Measurements from ENCODE around the gene TAS2R31.

The TAS2R31 gene

DNA sequence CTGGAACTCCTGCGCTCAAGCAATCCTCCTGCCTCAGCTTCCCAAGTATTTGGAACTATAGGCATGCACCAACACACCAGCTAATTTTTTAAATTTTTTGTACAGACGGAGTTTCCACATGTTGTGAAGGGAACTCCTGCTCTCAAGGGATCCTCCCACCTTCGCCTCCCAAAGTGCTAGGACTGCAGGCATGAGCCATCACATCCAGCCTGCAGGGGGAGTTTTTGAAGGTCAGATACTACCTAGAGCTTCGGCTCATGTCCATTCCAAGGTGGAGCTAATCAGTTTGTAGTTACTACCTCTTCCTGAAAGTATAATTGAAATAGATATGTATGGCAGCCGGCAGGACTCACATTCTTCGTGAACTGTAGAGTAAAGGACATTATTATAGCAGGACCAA, 5.1 kb downstream of the TAS2R31 start:
- DNase-seq (ENCODE audit: low read depth, low spot score): peak; percentile 66
- TF ChIP-seq ZNF274 (IDR thresholded peaks at IDR 0.05; ENCODE audit: low read depth, low read length): no peak
- no peak for TF ChIP-seq SUZ12 (IDR thresholded peaks at IDR 0.05; ENCODE audit: extremely low read depth, insufficient read depth, insufficient read length)
- peaks cover 16% of the 10 kb centered on the region for H3K36me3 ChIP-seq (ENCODE audit: insufficient read depth, insufficient read length, low read length)

DNA sequence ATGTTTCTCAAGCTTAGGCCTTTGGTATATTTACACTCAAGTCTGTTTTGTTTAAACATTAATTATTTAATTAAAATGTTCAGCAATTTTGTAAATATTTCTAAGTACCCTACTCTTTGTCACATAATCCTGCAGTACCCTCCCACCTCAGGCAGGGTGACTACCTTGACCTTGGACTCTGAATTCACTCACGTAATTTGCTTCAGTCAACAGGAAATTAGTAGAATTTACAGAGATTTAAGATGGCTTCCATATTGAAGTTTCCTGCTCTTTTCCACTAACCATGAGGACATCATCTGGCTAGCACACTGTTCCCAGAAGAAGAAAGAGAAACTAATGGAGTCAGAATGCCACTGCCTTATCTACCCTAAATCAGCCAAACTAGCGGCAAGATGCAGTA, 7.8 kb downstream of the TAS2R31 start:
- no peaks in the 10 kb centered on the region for H3K27me3 ChIP-seq (ENCODE audit: insufficient read depth, insufficient read length)
- TF ChIP-seq YY1 (IDR thresholded peaks at IDR 0.05; ENCODE audit: insufficient read depth, insufficient read length): no peak
- TF ChIP-seq SUZ12 (IDR thresholded peaks at IDR 0.05; ENCODE audit: extremely low read depth, insufficient read depth, insufficient read length): no peak
- TF ChIP-seq ZNF274 (IDR thresholded peaks at IDR 0.05; ENCODE audit: low read depth, low read length): no peak
- H3K4me1 ChIP-seq (ENCODE audit: insufficient read depth, insufficient read length): no peaks in the 10 kb centered on the region
- H3K9me3 ChIP-seq (ENCODE audit: insufficient read depth, low read length): no peaks in the 10 kb centered on the region
- no peak overlapping the region for H3K9ac ChIP-seq (ENCODE audit: insufficient read length, low read depth)
- H3K4me3 ChIP-seq (ENCODE audit: insufficient read length, low read depth): no peak overlapping the region
- DNase-seq (ENCODE audit: low read depth, low spot score): no peak
- H3K36me3 ChIP-seq (ENCODE audit: insufficient read depth, insufficient read length, low read length): peaks cover 16% of the 10 kb centered on the region

More for the DNA sequence above, 5.1 kb downstream of the TAS2R31 start:
- Histone ChIP-seq H3K9me3 (ENCODE audit: insufficient read depth, low read length) (no peaks in the 10 kb centered on the region), H3K9ac (ENCODE audit: insufficient read length, low read depth) (no peak overlapping the region), H3K4me1 (ENCODE audit: insufficient read depth, insufficient read length) (no peaks in the 10 kb centered on the region), H3K27me3 (ENCODE audit: insufficient read depth, insufficient read length) (no peaks in the 10 kb centered on the region), H3K4me3 (ENCODE audit: insufficient read length, low read depth) (no peak overlapping the region)

DNA sequence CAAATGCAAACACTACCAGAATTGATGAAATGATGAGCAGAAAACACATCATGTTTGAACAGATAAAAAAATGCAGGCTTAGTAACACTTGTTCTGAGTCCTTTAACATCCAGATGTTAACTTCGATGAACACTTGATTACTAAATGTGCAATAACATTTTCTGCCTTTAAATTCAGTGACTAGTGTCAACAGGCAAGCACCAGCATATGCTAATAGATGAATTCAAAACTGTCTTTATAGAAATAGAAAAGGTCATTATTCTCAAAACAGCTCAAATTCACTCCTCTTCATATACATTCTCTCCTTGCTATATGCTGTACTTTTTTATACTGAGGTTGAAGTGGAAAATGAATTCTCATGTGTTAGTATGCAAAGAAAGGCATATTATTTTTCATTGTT, 8.7 kb downstream of the TAS2R31 start, which contains the start of gene TAS2R19:
TAS2R19 (minus strand) TSS at position 101 of the 400 bp plus-strand sequence; CDS start at position 52, 49 bp downstream.
- no peaks in the 10 kb centered on the region for H3K4me1 ChIP-seq (ENCODE audit: insufficient read depth, insufficient read length)
- no peak for TF ChIP-seq YY1 (IDR thresholded peaks at IDR 0.05; ENCODE audit: insufficient read depth, insufficient read length)
- no peak for TF ChIP-seq ZNF274 (IDR thresholded peaks at IDR 0.05; ENCODE audit: low read depth, low read length)
- TF ChIP-seq SUZ12 (IDR thresholded peaks at IDR 0.05; ENCODE audit: extremely low read depth, insufficient read depth, insufficient read length): no peak
- no peaks in the 10 kb centered on the region for H3K27me3 ChIP-seq (ENCODE audit: insufficient read depth, insufficient read length)
- no peaks in the 10 kb centered on the region for H3K9me3 ChIP-seq (ENCODE audit: insufficient read depth, low read length)
- no peak within 1 kb of the TSS for H3K9ac ChIP-seq (ENCODE audit: insufficient read length, low read depth)
- H3K36me3 ChIP-seq (ENCODE audit: insufficient read depth, insufficient read length, low read length): peaks cover 13% of the 10 kb centered on the region
- H3K4me3 ChIP-seq (ENCODE audit: insufficient read length, low read depth): no peak within 1 kb of the TSS
- no peak for DNase-seq (ENCODE audit: low read depth, low spot score)

DNA sequence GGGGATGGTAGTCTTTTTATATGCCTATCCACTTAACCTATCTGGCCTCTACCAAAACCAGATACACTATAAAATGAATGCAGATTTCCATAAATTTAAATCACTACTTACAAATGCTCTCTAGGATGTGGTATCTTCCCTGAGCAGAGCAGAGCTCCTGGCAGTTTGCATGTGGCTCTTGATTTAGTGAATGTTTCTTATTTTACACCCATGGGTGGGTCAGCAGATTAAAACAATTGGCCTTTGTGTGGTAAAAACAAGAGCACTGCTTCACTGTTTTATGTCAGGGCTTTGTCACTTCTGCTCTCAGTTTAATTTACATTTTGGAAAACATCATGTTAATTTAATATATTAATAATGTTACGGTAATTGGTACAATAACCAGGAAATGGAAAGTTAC, 14.3 kb downstream of the TAS2R31 start:
- Histone ChIP-seq H3K4me3 (ENCODE audit: insufficient read length, low read depth) (no peak overlapping the region), H3K4me1 (ENCODE audit: insufficient read depth, insufficient read length) (no peaks in the 10 kb centered on the region), H3K27me3 (ENCODE audit: insufficient read depth, insufficient read length) (no peaks in the 10 kb centered on the region), H3K9me3 (ENCODE audit: insufficient read depth, low read length) (no peaks in the 10 kb centered on the region), H3K9ac (ENCODE audit: insufficient read length, low read depth) (no peak overlapping the region), H3K36me3 (ENCODE audit: insufficient read depth, insufficient read length, low read length) (peaks cover 5% of the 10 kb centered on the region)
- TF ChIP-seq ZNF274 (IDR thresholded peaks at IDR 0.05; ENCODE audit: low read depth, low read length): no peak
- TF ChIP-seq SUZ12 (IDR thresholded peaks at IDR 0.05; ENCODE audit: extremely low read depth, insufficient read depth, insufficient read length): no peak
- no peak for TF ChIP-seq YY1 (IDR thresholded peaks at IDR 0.05; ENCODE audit: insufficient read depth, insufficient read length)
- DNase-seq (ENCODE audit: low read depth, low spot score): no peak

DNA sequence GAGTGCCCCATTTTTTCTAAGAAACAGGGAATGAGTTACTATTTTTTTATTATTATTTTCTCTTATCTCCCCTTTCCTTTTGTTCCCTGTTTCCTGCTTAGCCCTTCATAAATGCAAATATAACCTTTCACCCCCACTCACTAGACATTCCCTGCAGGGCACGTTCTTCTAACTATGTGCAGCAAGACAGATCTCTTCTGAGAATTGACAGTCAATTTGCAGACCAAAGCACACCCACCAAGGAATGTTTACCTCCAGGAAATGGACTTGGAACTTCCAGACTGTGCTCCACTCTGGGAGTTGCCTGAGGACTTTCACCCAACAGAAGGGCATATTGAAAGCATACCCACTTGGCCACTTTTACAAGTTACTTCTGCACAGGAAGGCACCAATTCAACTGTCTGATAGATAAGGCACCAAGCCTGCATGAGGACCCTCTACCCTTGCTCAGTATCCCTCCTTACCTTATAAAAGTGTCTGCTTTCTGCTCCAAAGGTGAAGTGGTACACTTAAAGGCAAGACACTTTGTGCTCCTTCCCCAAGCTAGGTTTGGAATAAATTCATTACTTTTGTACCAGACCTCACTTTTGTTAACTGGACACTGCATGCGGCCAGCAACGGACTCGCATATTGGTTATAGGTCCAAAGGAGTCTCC, 15.3 kb downstream of the TAS2R31 start:
- Histone ChIP-seq H3K9ac (ENCODE audit: insufficient read length, low read depth) (no peak overlapping the region), H3K36me3 (ENCODE audit: insufficient read depth, insufficient read length, low read length) (peaks cover 5% of the 10 kb centered on the region), H3K9me3 (ENCODE audit: insufficient read depth, low read length) (no peaks in the 10 kb centered on the region), H3K4me1 (ENCODE audit: insufficient read depth, insufficient read length) (no peaks in the 10 kb centered on the region), H3K27me3 (ENCODE audit: insufficient read depth, insufficient read length) (no peaks in the 10 kb centered on the region), H3K4me3 (ENCODE audit: insufficient read length, low read depth) (no peak overlapping the region)
- TF ChIP-seq ZNF274 (IDR thresholded peaks at IDR 0.05; ENCODE audit: low read depth, low read length) (no peak), YY1 (IDR thresholded peaks at IDR 0.05; ENCODE audit: insufficient read depth, insufficient read length) (no peak), SUZ12 (IDR thresholded peaks at IDR 0.05; ENCODE audit: extremely low read depth, insufficient read depth, insufficient read length) (no peak)
- no peak for DNase-seq (ENCODE audit: low read depth, low spot score)

DNA sequence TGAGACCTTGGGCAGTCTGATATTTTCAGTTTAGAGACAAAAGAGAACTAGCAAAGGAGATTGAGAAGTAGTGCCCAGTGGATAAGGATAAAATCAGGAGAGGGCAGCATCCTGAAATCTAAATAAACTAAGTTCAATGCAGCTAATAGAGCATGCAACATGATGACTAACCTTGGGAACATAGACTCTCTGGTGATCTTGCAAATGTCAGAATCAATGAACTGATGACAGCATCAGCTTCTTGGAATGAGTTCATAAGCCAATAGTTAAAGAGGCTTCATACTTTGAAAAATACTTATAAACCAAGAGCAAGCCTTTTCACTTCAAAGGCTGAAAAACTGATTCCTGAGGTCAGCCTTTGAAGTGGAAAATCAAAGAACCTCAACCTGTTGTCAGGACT, 17.0 kb downstream of the TAS2R31 start:
- Histone ChIP-seq H3K4me3 (ENCODE audit: insufficient read length, low read depth) (no peak overlapping the region), H3K4me1 (ENCODE audit: insufficient read depth, insufficient read length) (no peaks in the 10 kb centered on the region), H3K36me3 (ENCODE audit: insufficient read depth, insufficient read length, low read length) (peaks cover 5% of the 10 kb centered on the region), H3K9me3 (ENCODE audit: insufficient read depth, low read length) (no peaks in the 10 kb centered on the region), H3K9ac (ENCODE audit: insufficient read length, low read depth) (no peak overlapping the region), H3K27me3 (ENCODE audit: insufficient read depth, insufficient read length) (no peaks in the 10 kb centered on the region)
- TF ChIP-seq SUZ12 (IDR thresholded peaks at IDR 0.05; ENCODE audit: extremely low read depth, insufficient read depth, insufficient read length) (no peak), YY1 (IDR thresholded peaks at IDR 0.05; ENCODE audit: insufficient read depth, insufficient read length) (no peak), ZNF274 (IDR thresholded peaks at IDR 0.05; ENCODE audit: low read depth, low read length) (no peak)
- DNase-seq (ENCODE audit: low read depth, low spot score): no peak

DNA sequence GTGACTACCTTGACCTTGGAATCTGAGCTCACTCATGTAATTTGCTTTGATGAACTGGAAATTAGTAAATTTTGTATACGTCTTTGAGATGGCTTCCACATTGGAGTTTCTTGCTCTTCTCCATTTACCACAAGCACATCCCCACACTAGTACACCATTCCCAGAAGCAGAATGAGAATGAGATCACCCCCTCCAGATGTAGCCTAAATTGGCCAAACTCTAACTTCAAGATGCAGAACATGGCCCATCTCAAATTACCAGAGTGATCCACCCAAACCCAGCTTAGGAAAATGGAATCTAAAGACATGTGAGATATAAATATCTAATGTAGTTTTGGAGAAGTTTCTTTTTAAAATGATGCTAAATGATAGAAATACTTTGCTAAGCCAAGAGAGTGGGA, 23.6 kb downstream of the TAS2R31 start:
- no peaks in the 10 kb centered on the region for H3K4me1 ChIP-seq (ENCODE audit: insufficient read depth, insufficient read length)
- H3K27me3 ChIP-seq (ENCODE audit: insufficient read depth, insufficient read length): no peaks in the 10 kb centered on the region

More for the DNA sequence above, 23.6 kb downstream of the TAS2R31 start:
- TF ChIP-seq ZNF274 (IDR thresholded peaks at IDR 0.05; ENCODE audit: low read depth, low read length): no peak
- no peak for TF ChIP-seq SUZ12 (IDR thresholded peaks at IDR 0.05; ENCODE audit: extremely low read depth, insufficient read depth, insufficient read length)
- no peak for TF ChIP-seq YY1 (IDR thresholded peaks at IDR 0.05; ENCODE audit: insufficient read depth, insufficient read length)
- Histone ChIP-seq H3K36me3 (ENCODE audit: insufficient read depth, insufficient read length, low read length) (no peaks in the 10 kb centered on the region), H3K9ac (ENCODE audit: insufficient read length, low read depth) (no peak overlapping the region), H3K4me3 (ENCODE audit: insufficient read length, low read depth) (no peak overlapping the region), H3K9me3 (ENCODE audit: insufficient read depth, low read length) (no peaks in the 10 kb centered on the region)
- no peak for DNase-seq (ENCODE audit: low read depth, low spot score)
